ENCODE data around the gene NRROS. TPM values are rescaled to one million over a fixed set of nuclear protein-coding genes. Genes with fewer than 3 reads are reported as not detected.
A peak's percentile ranks its signal among the peaks of the same experiment; 100 is the strongest.

The NRROS gene
- total and polyA plus RNA-seq, 2 experiments from 2014 or later: 0.33 TPM; not detected in 1

DNA sequence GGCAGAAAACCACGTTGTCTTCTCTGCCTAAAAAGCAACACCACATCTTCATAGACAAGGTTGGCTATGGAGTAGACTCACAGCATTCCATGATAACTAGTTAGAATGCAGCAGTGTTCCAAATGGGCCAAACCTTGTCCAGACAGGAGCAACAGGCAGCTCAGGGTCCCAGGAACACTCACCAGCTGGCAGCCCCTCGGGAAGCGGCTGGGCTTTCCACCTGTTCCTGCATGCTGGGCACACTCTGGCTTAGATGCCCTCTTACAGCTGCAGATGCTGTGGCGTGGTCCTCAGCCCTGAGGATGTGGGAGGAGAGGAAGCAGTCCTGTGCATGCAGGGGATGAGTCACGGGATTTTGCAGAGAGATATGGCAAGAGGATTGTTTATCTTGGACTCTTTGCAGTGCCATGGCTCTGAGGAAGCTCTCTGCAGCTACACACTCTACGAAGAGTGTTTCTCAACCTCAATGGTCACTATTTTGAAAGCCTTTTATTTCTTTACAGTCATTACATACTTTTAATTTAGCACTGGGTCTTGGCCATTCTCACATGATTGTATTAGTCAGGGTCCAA lies 11.3 kb downstream of the NRROS start:
- Histone ChIP-seq H3K4me1 (ENCODE audit: insufficient read depth) (no peaks in the 10 kb centered on the region), H3K79me2 (no peaks in the 10 kb centered on the region), H3K4me2 (no peak overlapping the region), H3K9me2 (replicated peaks; ENCODE audit: insufficient read depth) (no peaks in the 10 kb centered on the region), H3K27me3 (no peaks in the 10 kb centered on the region), H2AFZ (no peak overlapping the region), H3K9me3 (ENCODE audit: low read depth) (no peaks in the 10 kb centered on the region), H3K36me3 (replicated peaks; ENCODE audit: insufficient read depth, low read depth) (no peaks in the 10 kb centered on the region), H4K20me1 (ENCODE audit: insufficient read depth, poor library complexity, severe bottlenecking) (no peaks in the 10 kb centered on the region), H3K27ac (peak overlapping the region; percentile 66), H3K4me3 (no peak overlapping the region)
- DNase-seq (ENCODE audit: low spot score): peak; percentile 84
- WGBS (ENCODE audit: low lambda C conversion rate, missing lambda C conversion rate): 55% methylated on average over 6 of the region's 6 CpGs
- TF ChIP-seq, protein P1, sequence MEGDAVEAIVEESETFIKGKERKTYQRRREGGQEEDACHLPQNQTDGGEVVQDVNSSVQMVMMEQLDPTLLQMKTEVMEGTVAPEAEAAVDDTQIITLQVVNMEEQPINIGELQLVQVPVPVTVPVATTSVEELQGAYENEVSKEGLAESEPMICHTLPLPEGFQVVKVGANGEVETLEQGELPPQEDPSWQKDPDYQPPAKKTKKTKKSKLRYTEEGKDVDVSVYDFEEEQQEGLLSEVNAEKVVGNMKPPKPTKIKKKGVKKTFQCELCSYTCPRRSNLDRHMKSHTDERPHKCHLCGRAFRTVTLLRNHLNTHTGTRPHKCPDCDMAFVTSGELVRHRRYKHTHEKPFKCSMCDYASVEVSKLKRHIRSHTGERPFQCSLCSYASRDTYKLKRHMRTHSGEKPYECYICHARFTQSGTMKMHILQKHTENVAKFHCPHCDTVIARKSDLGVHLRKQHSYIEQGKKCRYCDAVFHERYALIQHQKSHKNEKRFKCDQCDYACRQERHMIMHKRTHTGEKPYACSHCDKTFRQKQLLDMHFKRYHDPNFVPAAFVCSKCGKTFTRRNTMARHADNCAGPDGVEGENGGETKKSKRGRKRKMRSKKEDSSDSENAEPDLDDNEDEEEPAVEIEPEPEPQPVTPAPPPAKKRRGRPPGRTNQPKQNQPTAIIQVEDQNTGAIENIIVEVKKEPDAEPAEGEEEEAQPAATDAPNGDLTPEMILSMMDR (IDR thresholded peaks at IDR 0.05; ENCODE audit: poor library complexity): no peak
- TF ChIP-seq EZH2phosphoT487 (IDR thresholded peaks at IDR 0.05; ENCODE audit: low read depth, severe bottlenecking, unreplicated experiment) (no peak), EZH2 (IDR thresholded peaks at IDR 0.05; ENCODE audit: borderline replicate concordance) (no peak)

DNA sequence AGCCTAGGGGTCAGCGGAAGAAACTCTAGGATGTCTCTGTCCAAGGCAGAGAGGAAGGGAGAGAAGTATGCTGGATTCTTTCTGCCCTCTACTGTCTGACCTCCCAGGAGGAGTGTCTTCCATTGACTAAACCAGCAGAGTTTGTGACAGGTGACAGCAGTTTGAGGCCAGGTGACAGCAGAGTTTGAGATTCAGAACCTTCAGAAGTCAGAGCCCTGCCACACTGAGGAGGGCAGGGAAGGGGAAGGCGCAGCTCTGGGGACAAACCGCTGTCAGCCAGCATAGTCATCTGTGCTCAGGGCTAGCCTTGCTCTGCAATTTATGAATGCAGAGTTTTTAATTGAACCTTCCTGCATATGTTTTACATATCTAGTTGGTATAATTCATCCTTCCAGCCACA lies 12.3 kb downstream of the NRROS start:
- Histone ChIP-seq H3K4me2 (no peak overlapping the region), H3K27ac (peak overlapping the region; percentile 66)
- WGBS (ENCODE audit: low lambda C conversion rate, missing lambda C conversion rate): 85% methylated on average over 3 of the region's 3 CpGs

DNA sequence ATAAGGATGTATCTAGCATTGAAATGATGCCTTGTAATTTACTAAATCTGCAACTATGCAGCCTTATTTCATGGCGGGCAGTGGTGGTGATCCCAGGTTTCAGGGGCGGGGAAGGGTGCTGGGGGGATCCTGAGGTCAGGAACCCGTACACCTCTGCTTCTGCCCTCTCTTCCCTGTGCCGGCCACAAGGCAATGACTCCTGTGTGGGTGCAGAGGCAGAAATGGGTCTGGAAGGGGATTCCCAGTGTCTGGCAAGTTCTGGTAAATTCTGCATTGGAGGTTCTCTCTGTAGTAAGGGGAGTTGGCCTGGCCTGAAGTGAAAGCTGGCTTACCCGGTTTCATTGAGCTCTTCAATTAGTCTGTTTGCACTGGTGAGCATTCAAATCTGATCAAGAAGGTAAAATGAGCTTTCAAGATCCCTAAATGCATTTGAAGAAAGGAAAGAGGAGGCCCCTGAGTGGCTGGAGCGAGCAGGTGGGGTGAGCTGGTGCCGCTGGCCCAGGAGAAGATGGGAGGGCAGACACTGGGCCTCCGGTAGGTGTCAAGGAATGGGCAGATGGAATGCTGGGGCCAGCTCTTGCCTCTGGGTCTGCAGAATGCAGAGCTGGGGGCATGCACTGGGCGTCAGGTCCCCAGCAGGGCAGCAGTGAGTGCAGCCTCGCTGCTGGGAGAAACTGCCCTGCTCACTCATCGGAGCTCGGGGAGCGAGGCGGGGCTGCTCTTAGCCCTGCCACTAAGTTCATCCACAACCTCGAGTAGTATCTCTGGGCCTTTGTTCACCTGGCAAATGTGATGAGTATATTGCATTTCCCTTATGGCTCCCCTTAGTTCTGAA lies 13.7 kb downstream of the NRROS start:
- H2AFZ ChIP-seq: no peak overlapping the region
- no peaks in the 10 kb centered on the region for H4K20me1 ChIP-seq (ENCODE audit: insufficient read depth, poor library complexity, severe bottlenecking)
- TF ChIP-seq EZH2 (IDR thresholded peaks at IDR 0.05; ENCODE audit: borderline replicate concordance) (no peak), EZH2phosphoT487 (IDR thresholded peaks at IDR 0.05; ENCODE audit: low read depth, severe bottlenecking, unreplicated experiment) (no peak)
- TF ChIP-seq, protein P1 (IDR thresholded peaks at IDR 0.05; ENCODE audit: poor library complexity): no peak
- H3K4me2 ChIP-seq: no peak overlapping the region
- no peaks in the 10 kb centered on the region for H3K79me2 ChIP-seq
- H3K4me3 ChIP-seq: no peak overlapping the region
- DNase-seq (ENCODE audit: low spot score): no peak
- H3K36me3 ChIP-seq (replicated peaks; ENCODE audit: insufficient read depth, low read depth): no peaks in the 10 kb centered on the region
- H3K9me3 ChIP-seq (ENCODE audit: low read depth): no peaks in the 10 kb centered on the region
- no peak overlapping the region for H3K27ac ChIP-seq
- WGBS (ENCODE audit: low lambda C conversion rate, missing lambda C conversion rate): 81% methylated on average over 12 of the region's 15 CpGs
- no peaks in the 10 kb centered on the region for H3K27me3 ChIP-seq
- H3K9me2 ChIP-seq (replicated peaks; ENCODE audit: insufficient read depth): no peaks in the 10 kb centered on the region
- H3K4me1 ChIP-seq (ENCODE audit: insufficient read depth): no peaks in the 10 kb centered on the region

More for the DNA sequence above, 12.3 kb downstream of the NRROS start:
- no peaks in the 10 kb centered on the region for H3K4me1 ChIP-seq (ENCODE audit: insufficient read depth)
- H3K36me3 ChIP-seq (replicated peaks; ENCODE audit: insufficient read depth, low read depth): no peaks in the 10 kb centered on the region
- H3K9me3 ChIP-seq (ENCODE audit: low read depth): no peaks in the 10 kb centered on the region
- H3K27me3 ChIP-seq: no peaks in the 10 kb centered on the region
- H3K9me2 ChIP-seq (replicated peaks; ENCODE audit: insufficient read depth): no peaks in the 10 kb centered on the region
- TF ChIP-seq EZH2phosphoT487 (IDR thresholded peaks at IDR 0.05; ENCODE audit: low read depth, severe bottlenecking, unreplicated experiment): no peak
- TF ChIP-seq, protein P1 (IDR thresholded peaks at IDR 0.05; ENCODE audit: poor library complexity): no peak
- TF ChIP-seq EZH2 (IDR thresholded peaks at IDR 0.05; ENCODE audit: borderline replicate concordance): no peak
- H3K4me3 ChIP-seq: no peak overlapping the region
- H3K79me2 ChIP-seq: no peaks in the 10 kb centered on the region
- no peak overlapping the region for H2AFZ ChIP-seq
- DNase-seq (ENCODE audit: low spot score): no peak
- H4K20me1 ChIP-seq (ENCODE audit: insufficient read depth, poor library complexity, severe bottlenecking): no peaks in the 10 kb centered on the region

Data from hepatocyte (in vitro differentiated cells).